ENCODE measurements around the gene ZNF689.

DNA sequence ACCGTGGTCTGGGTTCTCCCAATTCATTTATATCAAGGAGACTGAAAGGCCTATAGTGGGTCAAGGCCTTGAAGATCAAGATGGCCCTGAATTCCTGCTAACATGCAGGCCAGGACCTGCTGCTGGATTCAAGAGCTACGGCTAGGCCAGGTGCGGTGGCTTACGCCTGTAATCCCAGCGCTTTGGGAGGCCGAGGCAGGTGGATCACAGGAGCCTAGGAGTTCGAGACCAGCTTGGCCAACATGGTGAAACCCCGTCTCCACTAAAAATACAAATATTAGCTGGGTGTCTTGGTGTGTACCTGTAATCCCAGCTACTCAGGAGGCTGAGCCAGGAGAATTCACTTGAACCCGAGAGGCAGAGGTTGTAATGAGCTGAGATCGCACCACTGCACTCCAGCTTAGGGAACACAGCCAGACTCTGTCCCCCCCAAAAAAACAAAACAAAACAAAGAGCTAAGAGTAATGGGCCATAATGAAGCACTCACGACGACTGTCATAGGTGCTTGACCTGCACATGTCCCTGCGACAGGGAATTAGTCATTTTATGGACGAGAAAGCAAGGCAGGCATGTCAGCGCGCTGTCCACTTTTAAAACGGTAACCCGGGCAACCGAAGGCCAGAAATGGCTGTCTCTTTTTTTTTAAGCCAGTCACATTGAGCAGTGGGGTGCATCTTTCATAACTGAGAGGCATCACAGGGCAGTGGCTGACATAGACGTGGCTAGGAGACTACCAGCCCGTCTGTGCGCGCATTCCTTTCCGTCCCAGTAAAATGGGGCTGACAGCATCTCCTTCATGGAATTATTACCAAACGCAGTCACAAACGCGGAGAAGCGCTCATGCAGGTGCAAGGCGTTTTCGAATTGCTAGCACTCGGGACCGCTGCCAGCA, 47.0 kb upstream of the ZNF689 start:
- TF ChIP-seq CTCF (conservative IDR thresholded peaks at IDR 0.05 in 1 of 2, IDR thresholded peaks at IDR 0.05 in 1 of 2; ENCODE audit: low read depth in 1 of 2, low read length in 2 of 2), result no peak
- no peak for TF ChIP-seq EZH2 (IDR thresholded peaks at IDR 0.05; ENCODE audit: low read length, missing control alignments)

All from fibroblast of lung (primary cell).